ENCODE data around the gene ZNF174.

The ZNF174 gene

GRCh38 chr16:3458852-3459361, 57.9 kb downstream of the ZNF174 start:
- Mint-ChIP-seq H3K27ac (peak overlapping the region; percentile 85), H3K4me3 (peak overlapping the region; percentile 85), H3K4me1 (ENCODE audit: low read depth) (peaks cover 53% of the 10 kb centered on the region), H3K9me3 (no peaks in the 10 kb centered on the region), H3K27me3 (no peaks in the 10 kb centered on the region), H3K36me3 (ENCODE audit: low read depth) (peaks cover 13% of the 10 kb centered on the region)
- intact Hi-C loops (cut with micrococcal nuclease): loop anchor here (5.0 kb wide), 1 partner anchor 152 kb away; the partner anchor contains the start of genes TIGD7 and ZNF75A
